K562 (cell line): ENCODE measurements around the gene CST7. TPM values are rescaled to one million over a fixed set of nuclear protein-coding genes. Genes with fewer than 3 reads are reported as not detected.

ENCODE experiments used
- CREBBP ChIP-seq: IDR thresholded peaks from one replicate; pipeline ENCODE4 v1.6.1; 2012; ENCODE audit warnings: low read depth, mild to moderate bottlenecking, control low read depth, inconsistent platforms, low read length
- NBN ChIP-seq: fragments of 450-650 bp; IDR thresholded peaks from 2 replicates; pipeline ENCODE4 v1.6.1; 2016; ENCODE audit warnings: low read depth, mild to moderate bottlenecking
- SRSF1 ChIP-seq: fragments of 200-400 bp; formaldehyde crosslinking; IDR thresholded peaks from 2 replicates; pipeline ENCODE4 v1.6.1; 2017; ENCODE audit warnings: mild to moderate bottlenecking, low read depth, low read length, moderate library complexity
- ZNF707 ChIP-seq: fragments of 250-450 bp; sonication (Bioruptor Pico); conservative IDR thresholded peaks from 2 replicates; pipeline ENCODE4 v1.8.0; 2022; ENCODE audit warnings: inconsistent platforms, mild to moderate bottlenecking, moderate library complexity
- polyA plus RNA-seq, 8 experiments: library from polyadenylated mRNA; depleted of rRNA in 4 of 8; stranded (reverse) in 5 of 8; unstranded in 3 of 8; fragments of >200 nt; fragmentation: Nextera tagmentation in 2 of 8; fragmentation: Illumina TruSeq in 1 of 8; extraction: Ambion mirVana in 2 of 8; extraction: Trizol in 1 of 8; gene quantifications; 2 replicates each; pipeline versions ENCODE4 v1.2.1 to v1.2.3, GENCODE V29; 2011 to 2014; ENCODE audit warnings: inconsistent platforms in 1 of 8, missing spikeins in 1 of 8
- total RNA-seq, 7 experiments: library from RNA; depleted of rRNA in 6 of 7; stranded (reverse); fragments of >200 nt in 6 of 7; fragmentation: Illumina TruSeq in 2 of 7; extraction: Trizol in 2 of 7; gene quantifications; 2 replicates each; pipeline versions ENCODE4 v1.2.1 to v1.2.3, GENCODE V29; 2011 to 2021; ENCODE audit warnings: low replicate concordance in 1 of 7
- TF ChIP-seq, protein P1 (sequence below): fragments of 200-600 bp; sonication (generic); IDR thresholded peaks from one replicate; pipeline ENCODE4 v1.6.1; 2012; ENCODE audit warnings: mild to moderate bottlenecking, low read depth, low read length, inconsistent platforms

CST7 gene
- total and polyA plus RNA-seq, 9 of the 15 experiments (the other 6 are each of a cell fraction or from before 2014, with no cell fraction given), result not detected

DNA sequence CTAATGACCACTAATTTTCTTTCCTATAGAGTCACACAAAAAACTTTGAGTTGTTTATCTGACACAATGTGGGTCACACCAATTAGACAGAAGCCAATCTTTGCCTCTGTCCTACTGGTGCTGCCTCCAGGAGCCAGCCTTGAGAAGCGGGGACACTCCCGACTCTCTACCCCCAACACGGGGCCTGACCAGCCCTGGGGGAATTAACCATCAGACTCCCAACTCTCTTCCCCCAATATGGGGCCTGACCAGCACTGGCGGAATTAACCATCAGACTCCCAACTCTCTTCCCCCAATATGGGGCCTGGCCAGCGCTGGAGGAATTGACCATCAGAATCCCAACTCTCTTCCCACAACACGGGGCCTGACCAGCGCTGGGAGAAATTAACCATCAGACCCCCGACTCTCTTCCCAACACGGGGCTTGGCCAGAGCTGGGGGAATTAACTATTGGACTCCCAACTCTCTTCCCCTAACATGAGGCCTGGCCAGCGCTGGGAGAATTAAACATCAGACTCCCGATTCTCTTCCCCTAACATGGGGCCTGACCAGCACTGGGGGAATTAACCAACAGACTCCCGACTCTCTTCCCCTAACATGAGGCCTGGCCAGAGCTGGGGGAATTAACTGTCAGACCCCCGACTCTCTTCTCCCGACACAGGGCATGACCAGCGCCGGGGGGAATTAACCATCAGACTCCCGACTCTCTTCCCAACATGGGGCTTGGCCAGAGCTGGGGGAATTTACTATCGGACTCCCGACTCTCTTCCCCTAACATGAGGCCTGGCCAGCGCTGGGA, 12.5 kb downstream of the CST7 start (continued):
- TF ChIP-seq, protein P1, sequence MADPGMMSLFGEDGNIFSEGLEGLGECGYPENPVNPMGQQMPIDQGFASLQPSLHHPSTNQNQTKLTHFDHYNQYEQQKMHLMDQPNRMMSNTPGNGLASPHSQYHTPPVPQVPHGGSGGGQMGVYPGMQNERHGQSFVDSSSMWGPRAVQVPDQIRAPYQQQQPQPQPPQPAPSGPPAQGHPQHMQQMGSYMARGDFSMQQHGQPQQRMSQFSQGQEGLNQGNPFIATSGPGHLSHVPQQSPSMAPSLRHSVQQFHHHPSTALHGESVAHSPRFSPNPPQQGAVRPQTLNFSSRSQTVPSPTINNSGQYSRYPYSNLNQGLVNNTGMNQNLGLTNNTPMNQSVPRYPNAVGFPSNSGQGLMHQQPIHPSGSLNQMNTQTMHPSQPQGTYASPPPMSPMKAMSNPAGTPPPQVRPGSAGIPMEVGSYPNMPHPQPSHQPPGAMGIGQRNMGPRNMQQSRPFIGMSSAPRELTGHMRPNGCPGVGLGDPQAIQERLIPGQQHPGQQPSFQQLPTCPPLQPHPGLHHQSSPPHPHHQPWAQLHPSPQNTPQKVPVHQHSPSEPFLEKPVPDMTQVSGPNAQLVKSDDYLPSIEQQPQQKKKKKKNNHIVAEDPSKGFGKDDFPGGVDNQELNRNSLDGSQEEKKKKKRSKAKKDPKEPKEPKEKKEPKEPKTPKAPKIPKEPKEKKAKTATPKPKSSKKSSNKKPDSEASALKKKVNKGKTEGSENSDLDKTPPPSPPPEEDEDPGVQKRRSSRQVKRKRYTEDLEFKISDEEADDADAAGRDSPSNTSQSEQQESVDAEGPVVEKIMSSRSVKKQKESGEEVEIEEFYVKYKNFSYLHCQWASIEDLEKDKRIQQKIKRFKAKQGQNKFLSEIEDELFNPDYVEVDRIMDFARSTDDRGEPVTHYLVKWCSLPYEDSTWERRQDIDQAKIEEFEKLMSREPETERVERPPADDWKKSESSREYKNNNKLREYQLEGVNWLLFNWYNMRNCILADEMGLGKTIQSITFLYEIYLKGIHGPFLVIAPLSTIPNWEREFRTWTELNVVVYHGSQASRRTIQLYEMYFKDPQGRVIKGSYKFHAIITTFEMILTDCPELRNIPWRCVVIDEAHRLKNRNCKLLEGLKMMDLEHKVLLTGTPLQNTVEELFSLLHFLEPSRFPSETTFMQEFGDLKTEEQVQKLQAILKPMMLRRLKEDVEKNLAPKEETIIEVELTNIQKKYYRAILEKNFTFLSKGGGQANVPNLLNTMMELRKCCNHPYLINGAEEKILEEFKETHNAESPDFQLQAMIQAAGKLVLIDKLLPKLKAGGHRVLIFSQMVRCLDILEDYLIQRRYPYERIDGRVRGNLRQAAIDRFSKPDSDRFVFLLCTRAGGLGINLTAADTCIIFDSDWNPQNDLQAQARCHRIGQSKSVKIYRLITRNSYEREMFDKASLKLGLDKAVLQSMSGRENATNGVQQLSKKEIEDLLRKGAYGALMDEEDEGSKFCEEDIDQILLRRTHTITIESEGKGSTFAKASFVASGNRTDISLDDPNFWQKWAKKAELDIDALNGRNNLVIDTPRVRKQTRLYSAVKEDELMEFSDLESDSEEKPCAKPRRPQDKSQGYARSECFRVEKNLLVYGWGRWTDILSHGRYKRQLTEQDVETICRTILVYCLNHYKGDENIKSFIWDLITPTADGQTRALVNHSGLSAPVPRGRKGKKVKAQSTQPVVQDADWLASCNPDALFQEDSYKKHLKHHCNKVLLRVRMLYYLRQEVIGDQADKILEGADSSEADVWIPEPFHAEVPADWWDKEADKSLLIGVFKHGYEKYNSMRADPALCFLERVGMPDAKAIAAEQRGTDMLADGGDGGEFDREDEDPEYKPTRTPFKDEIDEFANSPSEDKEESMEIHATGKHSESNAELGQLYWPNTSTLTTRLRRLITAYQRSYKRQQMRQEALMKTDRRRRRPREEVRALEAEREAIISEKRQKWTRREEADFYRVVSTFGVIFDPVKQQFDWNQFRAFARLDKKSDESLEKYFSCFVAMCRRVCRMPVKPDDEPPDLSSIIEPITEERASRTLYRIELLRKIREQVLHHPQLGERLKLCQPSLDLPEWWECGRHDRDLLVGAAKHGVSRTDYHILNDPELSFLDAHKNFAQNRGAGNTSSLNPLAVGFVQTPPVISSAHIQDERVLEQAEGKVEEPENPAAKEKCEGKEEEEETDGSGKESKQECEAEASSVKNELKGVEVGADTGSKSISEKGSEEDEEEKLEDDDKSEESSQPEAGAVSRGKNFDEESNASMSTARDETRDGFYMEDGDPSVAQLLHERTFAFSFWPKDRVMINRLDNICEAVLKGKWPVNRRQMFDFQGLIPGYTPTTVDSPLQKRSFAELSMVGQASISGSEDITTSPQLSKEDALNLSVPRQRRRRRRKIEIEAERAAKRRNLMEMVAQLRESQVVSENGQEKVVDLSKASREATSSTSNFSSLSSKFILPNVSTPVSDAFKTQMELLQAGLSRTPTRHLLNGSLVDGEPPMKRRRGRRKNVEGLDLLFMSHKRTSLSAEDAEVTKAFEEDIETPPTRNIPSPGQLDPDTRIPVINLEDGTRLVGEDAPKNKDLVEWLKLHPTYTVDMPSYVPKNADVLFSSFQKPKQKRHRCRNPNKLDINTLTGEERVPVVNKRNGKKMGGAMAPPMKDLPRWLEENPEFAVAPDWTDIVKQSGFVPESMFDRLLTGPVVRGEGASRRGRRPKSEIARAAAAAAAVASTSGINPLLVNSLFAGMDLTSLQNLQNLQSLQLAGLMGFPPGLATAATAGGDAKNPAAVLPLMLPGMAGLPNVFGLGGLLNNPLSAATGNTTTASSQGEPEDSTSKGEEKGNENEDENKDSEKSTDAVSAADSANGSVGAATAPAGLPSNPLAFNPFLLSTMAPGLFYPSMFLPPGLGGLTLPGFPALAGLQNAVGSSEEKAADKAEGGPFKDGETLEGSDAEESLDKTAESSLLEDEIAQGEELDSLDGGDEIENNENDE, result no peak
- TF ChIP-seq CREBBP, result no peak
- TF ChIP-seq SRSF1, result no peak
- no peak for TF ChIP-seq NBN
- TF ChIP-seq ZNF707 (CRISPR knock-in tag), result no peak
